Smooth muscle cell (in vitro differentiated cells): Measurements from ENCODE around the gene RANBP6. TPM values are rescaled to one million over a fixed set of nuclear protein-coding genes. Genes with fewer than 3 reads are reported as not detected.
"Not testable (repeated sequence)": the region's sequence is repeated elsewhere in the genome, so short reads cannot be mapped to it uniquely, and the experiment has no call there.

Experiments
- DNase-seq: peaks from one replicate; lab custom pipeline; 2025; ENCODE audit not compliant: unreplicated experiment; lab: John Stamatoyannopoulos, UW
- H2AFZ ChIP-seq: fragments of 200-600 bp; sonication (generic); 2 replicates; pipeline ENCODE4 v1.6.0; 2016; ENCODE audit warnings: antibody characterized with exemption, low read depth, mild to moderate bottlenecking
- H3F3A ChIP-seq: fragments of 200-600 bp; sonication (generic); 2 replicates; pipeline ENCODE4 v1.6.0; 2017; ENCODE audit warnings: antibody characterized with exemption, low read depth
- H3K27ac ChIP-seq: fragments of 200-600 bp; sonication (generic); 2 replicates; pipeline ENCODE4 v1.5.1; 2016; ENCODE audit warnings: low read depth, mild to moderate bottlenecking
- H3K27me3 ChIP-seq: fragments of 200-600 bp; sonication (generic); 2 replicates; pipeline ENCODE4 v1.6.1; 2016; ENCODE audit warnings: low read depth, mild to moderate bottlenecking
- H3K36me3 ChIP-seq: fragments of 200-600 bp; sonication (generic); 2 replicates; pipeline ENCODE4 v1.5.1; 2016; ENCODE audit warnings: low read depth
- H3K4me1 ChIP-seq: fragments of 200-600 bp; sonication (generic); 2 replicates; pipeline ENCODE4 v1.5.1; 2016; ENCODE audit warnings: low read depth
- H3K4me2 ChIP-seq: fragments of 200-600 bp; sonication (generic); 2 replicates; pipeline ENCODE4 v1.6.0; 2016; ENCODE audit warnings: mild to moderate bottlenecking
- H3K4me3 ChIP-seq: fragments of 200-600 bp; sonication (generic); 2 replicates; pipeline ENCODE4 v1.5.1; 2016; ENCODE audit warnings: mild to moderate bottlenecking
- H3K79me2 ChIP-seq: fragments of 200-600 bp; sonication (generic); 2 replicates; pipeline ENCODE4 v1.6.0; 2016; ENCODE audit warnings: low read depth, mild to moderate bottlenecking
- H3K9ac ChIP-seq: fragments of 200-600 bp; sonication (generic); 2 replicates; pipeline ENCODE4 v1.6.0; 2016; ENCODE audit warnings: low read depth
- H3K9me3 ChIP-seq: fragments of 200-600 bp; sonication (generic); replicated peaks from 2 replicates; pipeline ENCODE4 v1.5.1; 2016; ENCODE audit warnings: low read depth
- H4K20me1 ChIP-seq: fragments of 200-600 bp; sonication (generic); 2 replicates; pipeline ENCODE4 v1.6.0; 2016; ENCODE audit warnings: low read depth
- CTCF ChIP-seq: fragments of 200-600 bp; sonication (generic); IDR thresholded peaks from 2 replicates; pipeline ENCODE4 v1.5.1; 2017; ENCODE audit warnings: borderline replicate concordance, mild to moderate bottlenecking, antibody characterized with exemption; ENCODE audit not compliant: insufficient read depth, poor library complexity, severe bottlenecking
- WGBS: methylation state at CpG from one replicate; pipeline ENCODE4 v1.1.7; 2016; ENCODE audit warnings: low lambda C conversion rate; 5-methylcytosine and 5-hydroxymethylcytosine counted together
- polyA plus RNA-seq: library from polyadenylated mRNA; unstranded; fragments of >200 nt; fragmentation: Nextera tagmentation; extraction: Ambion mirVana; gene quantifications from 2 replicates; pipeline ENCODE4 v1.2.1, GENCODE V29; 2016
- total RNA-seq: library from RNA; depleted of rRNA; stranded (reverse); fragments of >200 nt; gene quantifications from 2 replicates; pipeline ENCODE4 v1.2.3, GENCODE V29; 2014

RANBP6 gene
- total RNA-seq (41.9 and 51.9 TPM in 2 replicates), polyA plus RNA-seq (14.1 and 20.5 TPM in 2 replicates)

GRCh38 chr9:6015278-6016157, at the start of gene RANBP6:
Gene RANBP6, minus strand, starts transcription at chr9:6015624. Its CDS starts 17 bp downstream, at chr9:6015607.
- WGBS = 24% methylated on average over 42 of the region's 43 CpGs
- H3K4me1 ChIP-seq = peaks cover 23% of the 10 kb centered on the region
- H4K20me1 ChIP-seq = peaks cover 26% of the 10 kb centered on the region
- peaks cover 38% of the 10 kb centered on the region for H3K79me2 ChIP-seq
- H3K27ac ChIP-seq = peak within 1 kb of the TSS; percentile 93
- H3K4me2 ChIP-seq = peak within 1 kb of the TSS; percentile 89
- H3K9me3 ChIP-seq = no peaks in the 10 kb centered on the region
- H2AFZ ChIP-seq = peak within 1 kb of the TSS; percentile 94
- no peaks in the 10 kb centered on the region for H3K27me3 ChIP-seq
- H3K36me3 ChIP-seq = no peaks in the 10 kb centered on the region
- peak within 1 kb of the TSS; percentile 72 for H3K4me3 ChIP-seq
- H3F3A ChIP-seq = peaks cover 20% of the 10 kb centered on the region
- peak; percentile 52 for DNase-seq
- H3K9ac ChIP-seq = peak within 1 kb of the TSS; percentile 90
- no peak for TF ChIP-seq CTCF

- WGBS = 95% methylated on average over 7 of the region's 7 CpGs
- H3K4me1 ChIP-seq, H2AFZ ChIP-seq, H3K79me2 ChIP-seq, H3K9ac ChIP-seq, H3K4me3 ChIP-seq, H3K27me3 ChIP-seq, H4K20me1 ChIP-seq, H3K27ac ChIP-seq, DNase-seq, H3K4me2 ChIP-seq, H3K36me3 ChIP-seq, H3F3A ChIP-seq, H3K9me3 ChIP-seq: not testable (repeated sequence)
Observed at GRCh38 chr9:6063146-6063545, 47.7 kb upstream of the RANBP6 start.

- Histone ChIP-seq H4K20me1 (no peaks in the 10 kb centered on the region), H2AFZ (no peak overlapping the region), H3K4me2 (no peak overlapping the region), H3F3A (no peaks in the 10 kb centered on the region), H3K27ac (no peak overlapping the region), H3K36me3 (no peaks in the 10 kb centered on the region), H3K4me1 (no peaks in the 10 kb centered on the region), H3K9me3 (no peaks in the 10 kb centered on the region), H3K79me2 (no peaks in the 10 kb centered on the region), H3K27me3 (no peaks in the 10 kb centered on the region), H3K4me3 (no peak overlapping the region), H3K9ac (no peak overlapping the region)
- DNase-seq = no peak
- WGBS = 74% methylated on average over 3 of the region's 3 CpGs
- no peak for TF ChIP-seq CTCF
Observed at GRCh38 chr9:6055666-6056065, 40.2 kb upstream of the RANBP6 start.

GRCh38 chr9:6055216-6055615, 39.8 kb upstream of the RANBP6 start:
- H3K27ac ChIP-seq = no peak overlapping the region
- no peak for DNase-seq
- no peak overlapping the region for H3K4me2 ChIP-seq
- H4K20me1 ChIP-seq = no peaks in the 10 kb centered on the region
- no peaks in the 10 kb centered on the region for H3K36me3 ChIP-seq
- H3K4me1 ChIP-seq = no peaks in the 10 kb centered on the region
- no peaks in the 10 kb centered on the region for H3K27me3 ChIP-seq
- H3K9ac ChIP-seq = no peak overlapping the region
- H3K4me3 ChIP-seq = no peak overlapping the region
- 34% methylated on average over 2 of the region's 2 CpGs for WGBS
- TF ChIP-seq CTCF = peak; percentile 57
- no peaks in the 10 kb centered on the region for H3F3A ChIP-seq
- no peaks in the 10 kb centered on the region for H3K9me3 ChIP-seq
- no peak overlapping the region for H2AFZ ChIP-seq
- no peaks in the 10 kb centered on the region for H3K79me2 ChIP-seq
